Activated T-cell treated with anti-CD3 and anti-CD28 coated beads for 48 hours (primary cell): ENCODE measurements around the gene ABCC5.
A peak's percentile ranks its signal among the peaks of the same experiment; 100 is the strongest.
"Not testable (repeated sequence)": the region's sequence is repeated elsewhere in the genome, so short reads cannot be mapped to it uniquely, and the experiment has no call there.

Experiments
- DNase-seq: peaks from one replicate; pipeline ENCODE4 v3.0.0-alpha.2; 2020; ENCODE audit warnings: low read depth

The ABCC5 gene

DNA sequence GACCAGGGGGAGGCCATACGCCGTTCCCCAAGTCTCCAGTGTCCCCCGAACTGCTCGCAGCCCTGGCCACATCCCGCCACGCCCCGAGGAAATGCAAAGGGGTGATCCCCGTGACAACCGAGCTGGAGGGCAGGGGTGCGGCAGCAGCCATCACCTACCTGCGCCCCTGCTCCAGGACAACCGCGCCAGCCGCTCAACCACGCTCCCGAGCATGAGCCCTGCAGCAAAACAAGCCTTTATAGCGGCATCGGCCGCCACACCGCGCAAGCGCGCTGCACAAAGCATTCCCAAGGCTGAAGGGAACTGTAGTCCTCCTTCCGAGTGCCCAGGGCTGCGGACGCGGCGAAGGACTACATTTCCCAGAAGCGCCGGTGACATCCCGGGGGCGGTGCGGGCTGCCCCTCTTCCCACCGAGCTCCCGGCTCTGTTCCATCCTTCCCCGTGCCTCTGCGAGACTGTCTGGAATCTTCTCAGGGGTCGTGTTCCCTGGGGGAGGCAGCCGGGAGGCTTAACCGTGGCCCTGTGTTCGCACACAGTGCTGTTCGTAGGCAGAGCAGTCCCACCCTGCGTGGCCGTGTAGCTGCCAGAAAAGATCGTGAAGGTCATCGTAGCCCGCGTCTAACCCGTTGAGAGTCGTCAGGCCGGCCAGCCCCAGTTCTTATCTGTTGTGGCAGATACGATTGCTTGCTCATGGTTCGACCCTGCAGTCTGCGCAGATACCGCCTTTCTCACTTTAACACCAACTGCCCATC, at the start of gene ABCC5:
TSS of gene ABCC5 (minus strand) at position 213 of the 752 bp plus-strand sequence. CDS start 3,492 bp downstream, outside the sequence.
- DNase-seq, result peak; percentile 76

DNA sequence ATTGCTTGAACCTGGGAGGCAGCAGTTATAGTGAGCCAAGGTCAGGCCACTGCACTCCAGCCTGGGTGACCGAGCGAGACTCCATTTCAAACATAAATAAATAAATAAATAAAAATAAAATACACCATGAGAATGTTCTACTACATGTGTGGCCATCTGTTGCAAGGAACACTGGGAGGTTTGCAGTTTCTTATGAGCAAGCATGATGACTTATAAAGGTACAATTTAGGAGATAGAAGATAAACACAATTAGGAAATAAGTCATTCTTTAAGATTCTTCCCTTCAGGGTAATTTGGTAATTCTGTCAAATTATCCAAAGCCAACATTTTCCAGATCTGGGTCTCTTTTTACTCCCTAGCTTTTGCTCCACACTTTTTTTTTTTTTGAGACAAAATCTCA, 48.5 kb upstream of the ABCC5 start:
- DNase-seq, result no peak

DNA sequence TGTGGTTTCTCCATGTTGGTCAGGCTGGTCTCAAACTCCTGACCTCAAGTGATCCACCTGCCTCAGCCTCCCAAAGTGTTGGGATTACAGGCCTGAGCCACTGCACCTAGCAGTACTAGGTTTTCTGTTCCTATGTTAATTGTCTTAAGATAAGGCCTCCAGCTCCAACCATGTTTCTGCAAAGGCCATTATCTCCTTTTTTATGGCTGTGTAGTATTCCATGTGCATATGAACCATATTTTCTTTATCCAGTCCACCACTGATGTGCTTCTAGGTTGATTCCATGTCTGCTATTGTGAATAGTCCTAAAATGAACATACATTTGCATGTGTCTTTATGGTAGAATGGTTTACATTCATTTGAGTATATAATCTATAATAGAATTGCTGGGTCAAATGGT, 45.0 kb upstream of the ABCC5 start:
- no peak for DNase-seq

DNA sequence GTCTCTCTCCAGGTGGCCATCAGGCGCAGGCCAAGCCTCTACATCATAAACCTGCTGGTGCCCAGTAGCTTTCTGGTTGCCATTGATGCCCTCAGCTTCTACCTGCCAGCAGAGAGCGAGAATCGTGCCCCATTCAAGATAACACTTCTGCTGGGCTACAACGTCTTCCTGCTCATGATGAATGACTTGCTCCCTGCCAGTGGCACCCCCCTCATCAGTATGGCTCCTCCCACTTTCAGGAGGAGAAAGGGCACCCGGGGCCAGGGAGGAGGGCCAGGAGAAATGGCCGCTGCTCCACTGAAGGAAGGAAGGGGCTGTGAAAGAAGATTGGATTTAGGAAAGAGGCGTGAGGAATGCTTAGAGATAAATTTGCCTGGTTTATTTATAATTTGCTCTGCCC, 41.7 kb upstream of the ABCC5 start:
- no peak for DNase-seq

DNA sequence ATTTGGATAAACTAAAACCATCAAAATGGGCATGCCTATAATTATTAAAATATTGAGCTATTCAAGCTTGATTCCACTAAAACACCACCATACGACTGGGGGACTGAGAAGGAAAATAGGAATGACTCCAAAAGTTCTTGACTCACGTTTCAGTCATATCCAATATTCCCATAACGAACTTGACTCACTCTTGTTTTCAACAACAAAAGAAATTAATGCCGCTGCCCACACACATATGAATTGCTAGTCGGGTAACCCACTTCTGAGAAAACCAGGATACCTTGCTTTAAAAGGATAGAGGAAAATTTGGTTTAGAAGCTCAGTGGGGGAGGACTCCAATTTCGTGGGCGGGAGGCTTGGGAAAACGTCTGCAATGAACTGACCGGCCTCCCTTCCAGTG, 40.3 kb upstream of the ABCC5 start:
- DNase-seq, result no peak

DNA sequence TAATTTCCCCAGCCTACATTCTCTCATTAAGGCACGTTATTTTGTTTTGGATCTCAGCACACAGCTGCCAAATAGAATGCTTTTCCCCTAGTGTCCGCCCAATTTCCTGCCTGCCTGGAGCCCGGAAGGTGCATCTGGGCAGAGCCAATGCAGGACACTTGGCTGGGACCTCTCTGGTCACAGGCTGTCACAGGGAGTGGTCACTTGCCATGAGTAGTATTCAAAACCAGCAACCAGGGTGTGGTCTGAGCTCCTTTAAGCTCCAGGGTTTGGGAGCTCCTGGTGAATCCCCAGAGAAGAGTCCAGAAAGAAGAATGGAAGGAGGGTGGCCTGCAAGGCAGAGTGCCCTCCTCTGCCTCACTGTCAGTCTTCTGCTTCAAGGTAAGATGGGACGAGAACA, 35.1 kb upstream of the ABCC5 start, which contains the start of gene HTR3C:
TSS of gene HTR3C (plus strand) at position 281 of the 400 bp plus-strand sequence. CDS start at position 315, 34 bp downstream.
- no peak for DNase-seq

DNA sequence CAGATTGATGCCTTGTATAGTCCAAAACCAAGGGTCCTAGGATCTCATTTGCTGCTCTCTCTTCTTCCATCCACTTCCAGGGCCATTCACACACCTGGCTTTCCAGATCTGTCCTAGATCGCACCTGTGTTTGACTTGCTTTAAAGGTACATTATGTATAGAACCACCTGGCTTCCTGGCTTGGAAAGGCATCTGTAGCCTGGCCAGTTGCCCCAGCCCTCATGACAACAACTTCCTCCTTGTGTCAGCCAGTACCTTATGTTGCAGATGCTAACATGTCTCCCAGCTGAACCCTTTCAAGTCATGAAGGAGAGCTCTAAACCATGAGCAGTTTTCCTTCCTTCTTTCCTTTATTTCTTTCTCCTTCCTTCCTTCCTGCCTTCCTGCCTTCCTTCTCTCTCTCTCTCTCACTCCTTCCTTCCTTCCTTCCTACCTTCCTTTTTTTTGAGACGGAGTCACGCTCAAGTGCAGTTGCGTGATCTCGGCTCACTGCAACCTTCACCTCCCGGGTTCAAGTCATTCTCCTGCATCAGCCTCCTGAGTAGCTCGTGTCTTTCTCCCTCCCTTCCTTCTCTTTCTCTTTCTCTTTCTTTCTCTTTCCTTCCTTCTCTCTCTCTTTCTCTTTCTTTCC, 32.6 kb upstream of the ABCC5 start:
- DNase-seq, result no peak

DNA sequence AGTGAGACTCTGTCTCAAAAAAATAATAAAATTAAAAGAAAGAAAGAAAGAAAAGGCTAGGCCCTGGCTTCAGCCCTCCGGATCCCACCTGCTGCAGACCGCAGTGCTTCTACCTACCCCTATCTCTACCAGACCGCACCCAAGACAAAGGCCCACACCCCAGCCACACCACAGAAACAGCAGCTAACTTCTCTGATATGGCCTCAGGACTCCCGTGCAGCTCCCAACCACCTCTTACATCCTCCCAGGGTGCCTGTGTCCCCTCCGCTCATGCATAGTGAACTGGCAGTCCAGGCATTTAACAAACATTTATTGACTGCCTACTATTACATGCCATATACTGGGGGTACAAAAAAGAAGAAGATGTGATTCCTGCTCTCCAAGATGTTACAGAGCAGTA, 28.3 kb upstream of the ABCC5 start:
- no peak for DNase-seq

DNA sequence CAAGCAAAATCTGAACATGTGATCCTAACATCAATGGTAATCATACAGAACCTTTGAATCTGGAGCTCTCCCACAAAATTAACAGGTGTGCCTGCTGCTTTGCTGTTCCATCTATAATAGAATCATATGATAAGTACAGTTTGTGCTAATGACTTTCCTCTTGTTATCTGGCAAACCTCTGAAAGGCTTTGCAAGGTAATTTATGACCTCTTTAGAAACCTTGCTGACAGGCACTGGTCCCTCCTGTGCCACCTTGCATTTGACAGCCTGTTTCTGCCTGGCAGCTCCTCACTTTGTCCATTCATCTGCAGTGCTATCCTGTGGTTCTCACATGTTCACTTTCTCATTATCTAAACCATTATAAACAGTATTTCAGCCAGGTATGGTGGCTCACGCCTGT, 24.9 kb upstream of the ABCC5 start:
- no peak for DNase-seq

DNA sequence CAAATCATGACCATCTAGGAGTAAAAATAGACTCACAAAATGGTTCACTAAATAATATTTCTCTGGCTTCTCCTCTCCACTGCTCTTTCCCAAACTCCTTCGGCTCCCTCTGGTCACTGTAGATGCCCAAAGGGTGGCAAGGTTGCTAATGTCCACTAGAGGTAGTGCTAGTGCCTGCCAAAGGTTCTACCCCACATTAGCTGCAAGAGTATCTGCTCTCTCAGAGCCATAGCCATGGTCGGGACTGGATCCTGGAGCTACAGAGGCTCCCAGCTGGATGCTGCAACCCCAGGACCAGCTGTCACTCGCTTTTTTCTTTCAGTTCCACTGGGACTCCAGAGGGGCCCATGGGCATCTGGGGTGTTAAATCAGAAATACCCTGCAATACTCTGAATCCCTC, 22.3 kb upstream of the ABCC5 start:
- no peak for DNase-seq

DNA sequence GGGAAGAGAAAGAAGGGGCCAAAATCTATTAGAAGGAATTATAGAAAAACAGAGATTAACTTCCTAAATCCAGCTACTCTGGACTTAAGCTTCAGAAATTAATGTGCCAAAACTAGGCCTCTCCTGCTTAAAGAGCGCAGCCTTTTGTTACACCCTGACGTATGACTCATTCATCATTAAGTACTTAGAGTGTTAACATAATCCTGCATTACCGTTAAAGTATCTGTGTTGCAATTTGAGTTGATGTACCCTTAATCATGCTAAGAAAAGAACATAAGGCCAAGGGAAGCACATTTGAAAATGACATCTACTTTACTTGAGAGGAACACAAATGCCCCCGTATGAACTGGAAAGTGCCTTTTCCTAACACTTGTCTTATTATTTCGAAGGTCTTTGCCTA, 21.7 kb upstream of the ABCC5 start:
- no peak for DNase-seq

DNA sequence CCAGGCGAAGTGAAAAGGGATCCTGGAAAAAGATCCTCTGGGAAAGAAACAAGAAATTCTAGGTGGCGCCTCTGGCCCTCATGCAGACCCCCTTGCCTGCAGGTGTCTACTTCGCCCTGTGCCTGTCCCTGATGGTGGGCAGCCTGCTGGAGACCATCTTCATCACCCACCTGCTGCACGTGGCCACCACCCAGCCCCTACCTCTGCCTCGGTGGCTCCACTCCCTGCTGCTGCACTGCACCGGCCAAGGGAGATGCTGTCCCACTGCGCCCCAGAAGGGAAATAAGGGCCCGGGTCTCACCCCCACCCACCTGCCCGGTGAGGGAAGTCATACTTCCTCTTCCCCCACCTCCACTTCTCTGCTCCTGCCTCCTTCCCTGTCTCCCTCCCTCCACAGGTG, 20.6 kb upstream of the ABCC5 start:
- DNase-seq, result not testable (repeated sequence)

DNA sequence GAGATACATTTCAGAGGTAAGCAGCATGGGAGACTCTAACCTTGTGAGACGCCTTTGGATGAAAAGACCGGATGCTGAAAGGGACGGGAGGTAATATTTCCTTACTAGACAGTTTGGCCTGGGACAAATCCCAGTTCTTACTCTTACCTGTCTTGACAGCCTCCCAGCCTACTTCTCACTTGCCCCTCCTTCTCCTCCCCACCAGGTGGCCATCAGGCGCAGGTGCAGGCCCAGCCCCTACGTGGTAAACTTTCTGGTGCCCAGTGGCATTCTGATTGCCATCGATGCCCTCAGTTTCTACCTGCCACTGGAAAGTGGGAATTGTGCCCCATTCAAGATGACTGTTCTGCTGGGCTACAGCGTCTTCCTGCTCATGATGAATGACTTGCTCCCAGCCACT, 20.1 kb upstream of the ABCC5 start:
- no peak for DNase-seq

DNA sequence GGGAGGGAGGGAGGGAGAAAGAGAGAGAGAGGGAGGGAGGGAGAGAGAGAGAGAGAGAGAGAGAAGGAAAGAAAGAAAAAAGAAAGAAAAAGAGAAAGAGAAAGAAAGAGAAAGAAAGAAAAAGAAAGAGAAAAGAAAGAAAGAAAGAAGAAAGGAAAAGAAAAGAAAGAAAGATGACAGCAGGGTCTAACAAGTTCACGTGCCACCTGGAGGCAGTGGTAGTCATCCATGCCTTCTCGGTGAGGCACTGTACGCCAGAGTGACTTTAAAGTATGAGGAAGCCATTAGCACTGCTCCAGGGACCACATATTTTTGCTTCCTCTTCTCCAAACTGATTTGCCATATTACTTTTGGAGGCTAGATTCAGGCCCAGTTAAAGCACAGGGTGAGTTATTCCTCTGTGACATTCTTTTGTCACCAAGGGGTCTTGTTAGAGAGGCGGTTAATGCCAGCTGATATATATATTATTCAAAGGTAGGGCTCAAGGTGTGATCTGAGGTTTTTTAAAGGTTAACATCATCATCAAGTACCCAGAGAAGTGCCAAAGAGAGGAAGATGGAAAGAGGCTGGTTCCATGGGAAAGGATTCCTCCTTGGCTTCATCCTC, 13.6 kb upstream of the ABCC5 start, which contains the start of gene HTR3D:
TSS of gene HTR3D (plus strand) at position 556 of the 606 bp plus-strand sequence. CDS start at position 556, 0 bp downstream.
- no peak for DNase-seq

DNA sequence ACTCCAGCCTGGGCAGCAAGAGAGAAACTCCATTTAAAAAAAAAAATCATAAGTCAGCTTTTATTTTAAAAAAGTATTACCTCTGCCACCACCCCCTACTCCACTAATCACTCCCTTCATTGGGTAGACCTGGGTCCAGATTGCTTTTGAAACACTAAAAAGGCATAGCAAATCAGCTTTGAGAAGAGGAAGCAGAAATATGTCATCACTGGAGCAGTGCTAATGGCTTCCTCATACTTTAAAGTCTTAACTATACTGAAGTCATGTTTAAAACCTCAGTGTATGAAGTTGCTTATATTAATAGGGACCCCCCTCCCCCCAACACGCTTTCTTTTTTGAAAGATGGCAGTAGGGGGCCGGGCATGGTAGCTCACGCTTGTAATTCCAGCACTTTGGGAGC, 12.9 kb upstream of the ABCC5 start:
- DNase-seq, result no peak

DNA sequence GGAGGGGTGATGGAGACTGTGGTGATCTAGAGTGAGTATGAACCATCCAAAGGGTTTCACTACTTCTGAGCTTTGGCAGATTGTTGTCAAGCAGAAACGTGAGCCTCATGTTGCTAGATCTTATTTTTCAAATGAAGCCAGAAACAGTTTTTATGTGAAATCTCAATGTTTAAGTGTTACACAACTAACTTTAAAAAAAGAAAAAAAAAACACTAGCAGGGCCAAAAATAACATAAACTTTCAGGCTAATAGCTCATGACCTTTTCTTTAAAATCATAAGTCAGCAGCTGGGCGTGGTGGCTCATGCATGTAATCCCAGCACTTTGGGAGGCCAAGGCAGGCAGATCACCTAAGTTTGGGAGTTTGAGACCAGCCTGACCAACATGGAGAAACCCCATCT, 11.8 kb upstream of the ABCC5 start:
- no peak for DNase-seq

DNA sequence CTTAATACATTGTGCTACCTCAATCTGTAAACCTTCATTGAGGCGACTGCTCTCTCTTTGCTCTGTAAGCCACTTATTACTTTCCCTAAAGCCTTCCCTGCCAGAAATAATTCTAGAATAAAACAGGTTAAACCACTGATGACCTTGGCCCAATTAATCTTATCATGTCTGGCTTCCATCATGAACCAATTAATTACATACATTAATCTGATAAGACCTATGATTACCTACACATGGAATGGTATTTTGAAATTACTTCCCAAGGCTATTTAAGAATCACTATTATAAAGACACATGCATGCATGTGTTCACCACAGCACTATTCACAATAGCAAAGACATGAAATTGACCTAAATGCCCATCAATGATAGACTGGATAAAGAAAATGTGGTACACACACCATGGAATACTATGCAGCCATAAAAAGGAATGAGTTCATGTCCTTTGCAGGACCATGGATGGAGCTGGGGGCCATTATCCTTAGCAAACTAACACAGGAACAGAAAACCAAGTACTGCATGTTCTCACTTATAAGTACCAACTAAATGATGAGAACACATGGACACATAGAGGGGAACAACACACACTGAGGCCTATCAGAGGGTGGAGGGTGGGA, 10.7 kb upstream of the ABCC5 start:
- DNase-seq, result not testable (repeated sequence)

DNA sequence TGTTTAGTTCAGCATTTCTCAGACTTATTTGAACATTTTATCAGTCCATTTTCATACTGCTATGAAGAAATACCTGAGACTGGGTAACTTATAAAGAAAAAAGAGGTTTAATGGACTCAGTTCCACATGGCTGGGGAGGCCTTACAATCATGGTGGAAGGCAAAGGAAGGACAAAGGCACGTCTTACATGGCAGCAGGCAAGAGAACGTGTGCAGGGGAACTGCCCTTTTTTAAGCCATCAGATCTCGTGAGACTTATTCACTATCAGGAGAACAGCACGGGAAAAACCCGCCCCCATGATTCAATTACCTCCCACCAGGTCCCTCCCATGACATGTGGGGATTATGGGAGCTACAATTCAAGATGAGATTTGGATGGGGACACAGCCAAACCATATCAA, 7.6 kb upstream of the ABCC5 start:
- not testable (repeated sequence) for DNase-seq

DNA sequence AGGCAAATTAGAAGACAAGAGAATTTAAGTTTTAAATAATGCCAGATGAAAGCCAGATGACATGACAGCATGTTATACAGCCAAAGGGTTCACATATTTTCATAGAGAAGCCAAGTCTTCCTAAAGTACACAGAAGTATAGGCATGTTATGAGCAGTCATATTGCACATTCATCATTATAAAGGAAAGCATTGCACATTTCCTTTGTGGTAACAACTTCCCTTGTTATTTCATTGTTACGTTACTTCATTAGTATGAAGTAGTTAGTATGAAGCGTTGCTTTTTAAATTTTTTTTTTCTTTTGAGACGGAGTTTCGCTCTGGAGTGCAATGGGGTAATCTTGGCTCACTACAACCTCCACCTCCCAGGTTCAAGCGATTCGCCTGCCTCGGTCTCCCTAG, 4.6 kb upstream of the ABCC5 start:
- no peak for DNase-seq

DNA sequence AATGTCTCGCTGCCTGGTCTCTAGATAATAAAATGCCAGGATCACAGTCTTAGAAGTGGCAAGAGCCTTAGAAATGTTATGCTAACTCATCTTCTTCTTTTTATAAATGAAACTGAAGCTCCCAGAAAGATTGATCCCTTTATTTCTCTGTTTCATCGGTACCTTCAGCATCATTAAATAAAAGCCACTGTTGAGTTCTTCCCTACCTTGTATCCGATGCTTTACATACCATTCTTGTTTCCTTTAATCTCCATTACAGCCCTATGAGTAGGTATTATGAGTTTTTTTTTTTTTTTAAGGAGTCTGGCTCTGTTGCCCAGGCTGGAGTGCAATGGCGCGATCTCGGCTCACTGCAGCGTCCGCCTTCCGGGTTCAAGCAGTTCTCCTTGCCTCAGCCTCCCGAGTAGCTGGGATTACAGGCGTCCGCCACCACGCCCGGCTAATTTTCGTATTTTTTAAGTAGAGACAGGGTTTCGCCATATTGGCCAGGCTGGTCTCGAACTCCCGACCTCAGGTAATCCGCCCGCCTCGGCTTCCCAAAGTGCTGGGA, 815 bp upstream of the ABCC5 start:
- DNase-seq, result no peak

DNA sequence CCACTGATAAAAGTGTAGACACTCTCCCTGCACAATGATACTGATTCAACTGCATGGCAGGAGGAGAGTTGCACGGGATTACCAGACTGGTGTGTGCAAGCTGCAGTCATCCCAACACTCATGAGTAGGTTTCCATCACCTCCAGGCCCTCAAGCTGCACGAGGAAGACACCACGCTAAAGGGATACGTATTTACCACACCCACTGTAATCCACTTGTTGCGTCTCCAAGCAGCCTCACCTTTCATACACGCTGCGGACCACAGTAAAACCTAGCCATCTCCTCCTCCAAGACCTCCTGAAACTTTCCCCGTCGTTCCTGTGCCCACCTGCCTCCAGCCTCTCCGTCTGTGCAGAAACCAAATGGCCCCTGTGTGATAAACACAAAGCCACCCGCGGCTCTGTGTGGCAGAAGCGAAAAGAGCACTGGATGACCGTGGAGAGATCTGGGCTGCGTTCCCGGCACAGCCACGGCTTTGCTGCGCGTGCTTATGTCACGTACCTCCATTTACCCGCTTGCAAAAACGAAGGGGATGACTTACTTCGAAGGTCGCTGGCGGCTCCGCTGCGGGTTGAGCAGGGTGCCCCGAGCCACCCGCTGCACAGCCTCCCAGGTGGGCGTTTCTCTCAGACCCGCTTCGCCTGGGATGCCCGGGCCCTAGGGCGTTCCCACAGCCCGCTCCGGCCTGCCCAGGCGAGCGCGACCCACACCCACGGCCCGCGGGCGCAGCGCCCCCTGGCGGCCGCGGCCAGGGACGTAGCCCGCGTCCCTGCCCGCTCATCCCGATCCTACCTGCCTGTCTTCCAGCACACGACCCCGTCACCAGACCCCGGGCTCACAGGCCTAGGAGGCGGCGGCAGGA, 643 bp downstream of the ABCC5 start:
- DNase-seq, result peak; percentile 64
